DOHH2 (cell line): ENCODE measurements around the gene CBX4.

Experiments
- H3F3A ChIP-seq: fragments of 200-600 bp; sonication (generic), shearing (Covaris generic); 2 replicates; pipeline ENCODE4 v1.6.0; 2016; ENCODE audit warnings: antibody characterized with exemption, mild to moderate bottlenecking; ENCODE audit not compliant: control insufficient read depth, insufficient read depth
- H3K27ac ChIP-seq: fragments of 200-600 bp; sonication (generic); 2 replicates; pipeline ENCODE4 v1.5.1; 2014; ENCODE audit warnings: low read depth, mild to moderate bottlenecking, low read length, moderate library complexity
- H3K27me3 ChIP-seq: fragments of 200-600 bp; sonication (generic); 2 replicates; pipeline ENCODE4 v1.6.1; 2014; ENCODE audit warnings: mild to moderate bottlenecking, low read length, mixed read lengths; ENCODE audit not compliant: control insufficient read depth
- H3K36me3 ChIP-seq: fragments of 200-600 bp; sonication (generic); 2 replicates; pipeline ENCODE4 v1.6.1; 2014; ENCODE audit warnings: mild to moderate bottlenecking, low read length, moderate library complexity, mixed read lengths; ENCODE audit not compliant: control insufficient read depth
- H3K4me1 ChIP-seq: fragments of 200-600 bp; sonication (generic); 2 replicates; pipeline ENCODE4 v1.6.1; 2014; ENCODE audit warnings: mild to moderate bottlenecking, low read length, mixed read lengths; ENCODE audit not compliant: control insufficient read depth
- H3K4me2 ChIP-seq: fragments of 200-600 bp; sonication (generic); 2 replicates; pipeline ENCODE4 v1.6.0; 2014; ENCODE audit warnings: mild to moderate bottlenecking, low read length, moderate library complexity
- H3K4me3 ChIP-seq: fragments of 200-600 bp; sonication (generic); 2 replicates; pipeline ENCODE4 v1.5.1; 2014; ENCODE audit warnings: mild to moderate bottlenecking, low read length, mixed read lengths
- H3K79me2 ChIP-seq: fragments of 200-600 bp; sonication (generic); 2 replicates; pipeline ENCODE4 v1.6.1; 2014; ENCODE audit warnings: mild to moderate bottlenecking, low read length, mixed read lengths; ENCODE audit not compliant: control insufficient read depth
- H3K9me2 ChIP-seq: fragments of 200-600 bp; sonication (generic); replicated peaks from 2 replicates; pipeline ENCODE4 v1.6.1; 2014; ENCODE audit warnings: mild to moderate bottlenecking, low read length, mixed read lengths; ENCODE audit not compliant: control insufficient read depth
- H3K9me3 ChIP-seq: fragments of 200-600 bp; sonication (generic); 2 replicates; pipeline ENCODE4 v1.6.1; 2014; ENCODE audit warnings: antibody characterized with exemption, low read length, mixed read lengths; ENCODE audit not compliant: control insufficient read depth, insufficient read depth
- H4K20me1 ChIP-seq: fragments of 200-600 bp; sonication (generic); 2 replicates; pipeline ENCODE4 v1.6.0; 2014; ENCODE audit warnings: low read depth, mild to moderate bottlenecking, antibody characterized with exemption, low read length, moderate library complexity; ENCODE audit not compliant: control insufficient read depth, insufficient read depth
- CTCF ChIP-seq: fragments of 200-600 bp; sonication (generic); IDR thresholded peaks from one replicate; pipeline ENCODE4 v1.5.1; 2014; ENCODE audit warnings: antibody characterized with exemption, mild to moderate bottlenecking, low read depth, low read length; ENCODE audit not compliant: poor library complexity, severe bottlenecking
- EZH2phosphoT487 ChIP-seq: fragments of 200-600 bp; sonication (generic); IDR thresholded peaks from 2 replicates; pipeline ENCODE4 v1.6.1; 2017; ENCODE audit warnings: borderline replicate concordance, mild to moderate bottlenecking, antibody characterized with exemption, low read length, moderate library complexity, mixed read lengths

The CBX4 gene

DNA sequence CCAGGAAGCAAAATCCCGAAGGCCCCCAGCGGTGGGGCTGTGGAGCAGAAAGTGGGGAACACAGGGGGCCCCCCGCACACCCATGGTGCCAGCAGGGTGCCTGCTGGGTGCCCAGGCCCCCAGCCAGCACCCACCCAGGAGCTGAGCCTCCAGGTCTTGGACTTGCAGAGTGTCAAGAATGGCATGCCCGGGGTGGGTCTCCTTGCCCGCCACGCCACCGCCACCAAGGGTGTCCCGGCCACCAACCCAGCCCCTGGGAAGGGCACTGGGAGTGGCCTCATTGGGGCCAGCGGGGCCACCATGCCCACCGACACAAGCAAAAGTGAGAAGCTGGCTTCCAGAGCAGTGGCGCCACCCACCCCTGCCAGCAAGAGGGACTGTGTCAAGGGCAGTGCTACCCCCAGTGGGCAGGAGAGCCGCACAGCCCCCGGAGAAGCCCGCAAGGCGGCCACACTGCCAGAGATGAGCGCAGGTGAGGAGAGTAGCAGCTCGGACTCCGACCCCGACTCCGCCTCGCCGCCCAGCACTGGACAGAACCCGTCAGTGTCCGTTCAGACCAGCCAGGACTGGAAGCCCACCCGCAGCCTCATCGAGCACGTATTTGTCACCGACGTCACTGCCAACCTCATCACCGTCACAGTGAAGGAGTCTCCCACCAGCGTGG, 54.8 kb downstream of the CBX4 start:
- Histone ChIP-seq H3K36me3 (peaks cover 42% of the 10 kb centered on the region), H3K4me3 (no peak overlapping the region), H3K4me2 (no peak overlapping the region), H3K27me3 (no peaks in the 10 kb centered on the region), H3F3A (peaks cover 5% of the 10 kb centered on the region), H4K20me1 (peaks cover 3% of the 10 kb centered on the region), H3K9me3 (no peaks in the 10 kb centered on the region), H3K27ac (no peak overlapping the region), H3K79me2 (peaks cover 3% of the 10 kb centered on the region; the same call in 1 of the 2 replicates), H3K4me1 (peaks cover 18% of the 10 kb centered on the region), H3K9me2 (no peaks in the 10 kb centered on the region)
- TF ChIP-seq CTCF (no peak), EZH2phosphoT487 (no peak)

DNA sequence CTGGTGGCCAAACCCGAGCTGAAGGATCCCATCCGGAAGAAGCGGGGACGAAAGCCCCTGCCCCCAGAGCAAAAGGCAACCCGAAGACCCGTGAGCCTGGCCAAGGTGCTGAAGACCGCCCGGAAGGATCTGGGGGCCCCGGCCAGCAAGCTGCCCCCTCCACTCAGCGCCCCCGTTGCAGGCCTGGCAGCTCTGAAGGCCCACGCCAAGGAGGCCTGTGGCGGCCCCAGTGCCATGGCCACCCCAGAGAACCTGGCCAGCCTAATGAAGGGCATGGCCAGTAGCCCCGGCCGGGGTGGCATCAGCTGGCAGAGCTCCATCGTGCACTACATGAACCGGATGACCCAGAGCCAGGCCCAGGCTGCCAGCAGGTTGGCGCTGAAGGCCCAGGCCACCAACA, 55.3 kb downstream of the CBX4 start:
- Histone ChIP-seq H3K4me2 (no peak overlapping the region), H3K79me2 (peaks cover 9% of the 10 kb centered on the region), H4K20me1 (peaks cover 3% of the 10 kb centered on the region), H3K4me3 (no peak overlapping the region), H3K36me3 (peaks cover 47% of the 10 kb centered on the region), H3K4me1 (peaks cover 24% of the 10 kb centered on the region), H3K9me3 (no peaks in the 10 kb centered on the region), H3F3A (peaks cover 5% of the 10 kb centered on the region), H3K27me3 (no peaks in the 10 kb centered on the region), H3K9me2 (no peaks in the 10 kb centered on the region), H3K27ac (no peak overlapping the region)
- no peak for TF ChIP-seq CTCF
- TF ChIP-seq EZH2phosphoT487: no peak
